Thymus (tissue), 11 donors: ENCODE results near the gene USP17L30. TPM values are rescaled to one million over a fixed set of nuclear protein-coding genes. Genes with fewer than 3 reads are reported as not detected.
"Not testable (repeated sequence)": the region's sequence is repeated elsewhere in the genome, so short reads cannot be mapped to it uniquely, and the experiment has no call there.

ENCODE experiments used
- DNase-seq, 9 donors: peaks; one replicate each; pipeline ENCODE4 v3.0.0-alpha.2; 2013; ENCODE audit warnings: low spot score in 9 of 9, low read depth in 6 of 9, missing footprints in 1 of 9
- H3K27ac ChIP-seq, 2 donors: one replicate each; pipeline ENCODE4 v1.5.1; 2013; ENCODE audit warnings: control low read depth in 1 of 2, low read depth in 1 of 2, low read length in 1 of 2, mild to moderate bottlenecking in 1 of 2, moderate library complexity in 1 of 2
- H3K27me3 ChIP-seq, 2 donors: one replicate each; pipeline ENCODE4 v1.5.1; 2013; ENCODE audit warnings: low read length in 1 of 2; ENCODE audit not compliant: control insufficient read depth in 2 of 2, insufficient read depth in 1 of 2
- H3K36me3 ChIP-seq, 2 donors: one replicate each; pipeline ENCODE4 v1.5.1; 2013; ENCODE audit warnings: low read length in 1 of 2, mild to moderate bottlenecking in 1 of 2, moderate library complexity in 1 of 2; ENCODE audit not compliant: control insufficient read depth in 2 of 2, insufficient read depth in 2 of 2
- H3K4me1 ChIP-seq, 2 donors: one replicate each; pipeline ENCODE4 v1.5.1; 2013; ENCODE audit warnings: low read length in 2 of 2; ENCODE audit not compliant: control insufficient read depth in 2 of 2, insufficient read depth in 2 of 2
- H3K4me3 ChIP-seq, 2 donors: one replicate each; pipeline ENCODE4 v1.5.1; 2013; ENCODE audit warnings: low read length in 2 of 2, control low read depth in 1 of 2, mild to moderate bottlenecking in 1 of 2
- H3K9me3 ChIP-seq, 2 donors: one replicate each; pipeline ENCODE4 v1.5.1; 2013; ENCODE audit warnings: low read length in 1 of 2, mild to moderate bottlenecking in 1 of 2; ENCODE audit not compliant: control insufficient read depth in 2 of 2, insufficient read depth in 1 of 2
- whole genome bisulfite sequencing: extraction: QIAGEN DNeasy Blood & Tissue Kit; methylation state at CpG from one replicate; pipeline ENCODE4 v1.1.7; 2013; 5-methylcytosine and 5-hydroxymethylcytosine counted together
- polyA plus RNA-seq: library from polyadenylated mRNA; stranded (reverse); fragments of 200-250 nt; gene quantifications from one replicate; pipeline ENCODE4 v1.2.3, GENCODE V29; 2013
- total RNA-seq: library from RNA; stranded (reverse); fragments of 120-200 nt; gene quantifications from one replicate; pipeline ENCODE4 v1.2.4, GENCODE V29; 2013
- donor health status: healthy.

USP17L30 gene
- total and polyA plus RNA-seq, 2 donors, result not detected

GRCh38 chr4:9353338-9353737, 9.6 kb upstream of the USP17L30 start, which contains the start of gene USP17L29:
USP17L29 (plus strand) TSS chr4:9353638; CDS start chr4:9353638, 0 bp downstream.
- not testable (repeated sequence) for H3K27me3 ChIP-seq, H3K36me3 ChIP-seq, H3K27ac ChIP-seq, H3K4me3 ChIP-seq, H3K9me3 ChIP-seq, DNase-seq, H3K4me1 ChIP-seq
- WGBS, result no CpG with 5 or more reads among the region's 15 CpGs

GRCh38 chr4:9379881-9380280, 17.0 kb downstream of the USP17L30 start:
- not testable (repeated sequence) for H3K9me3 ChIP-seq, H3K4me1 ChIP-seq, H3K36me3 ChIP-seq, DNase-seq, H3K27ac ChIP-seq, H3K4me3 ChIP-seq, H3K27me3 ChIP-seq
- WGBS, result 51% methylated on average over 1 of the region's 1 CpG

GRCh38 chr4:9381012-9381534, 18.1 kb downstream of the USP17L30 start:
- H3K27ac ChIP-seq, H3K9me3 ChIP-seq, H3K36me3 ChIP-seq, H3K27me3 ChIP-seq, H3K4me1 ChIP-seq: not testable (repeated sequence)
- peak in 5 of 9 donors; percentile 1 to 21 (median 11) for DNase-seq
- WGBS, result 32% methylated on average over 36 of the region's 36 CpGs
- H3K4me3 ChIP-seq, result peak overlapping the region; percentile 17 to 42

DNA sequence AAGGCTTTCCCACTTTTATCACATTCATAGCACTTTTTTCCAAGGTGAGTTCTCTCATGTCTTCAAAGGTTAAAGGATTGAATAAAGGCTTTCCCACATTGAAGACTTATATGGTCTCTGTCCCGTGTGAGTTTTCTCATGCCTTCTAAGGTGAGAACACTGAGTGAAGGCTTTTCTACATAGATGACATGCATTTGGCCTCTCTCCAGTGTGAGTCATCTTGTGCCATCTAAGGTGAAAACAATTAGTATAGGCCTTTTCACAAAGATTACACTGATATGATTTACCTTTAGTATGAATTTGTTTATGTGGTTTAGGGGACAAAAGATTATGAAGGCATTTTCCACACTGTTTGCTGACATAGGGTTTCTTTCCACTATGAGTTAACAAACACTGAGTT, 21.2 kb downstream of the USP17L30 start:
- H3K27ac ChIP-seq, result no peak overlapping the region
- no peaks in the 10 kb centered on the region for H3K4me1 ChIP-seq
- no peak overlapping the region for H3K4me3 ChIP-seq
- no peaks in the 10 kb centered on the region for H3K36me3 ChIP-seq
- WGBS, result 96% methylated on average over 1 of the region's 1 CpG
- no peaks in the 10 kb centered on the region for H3K27me3 ChIP-seq
- H3K9me3 ChIP-seq, result no peaks in the 10 kb centered on the region
- no peak for DNase-seq

- not testable (repeated sequence) for H3K4me3 ChIP-seq, H3K36me3 ChIP-seq, H3K4me1 ChIP-seq, H3K27ac ChIP-seq, H3K27me3 ChIP-seq, DNase-seq, H3K9me3 ChIP-seq
- 21% methylated on average over 2 of the region's 2 CpGs for WGBS
Measured at GRCh38 chr4:9389001-9389400, 26.1 kb downstream of the USP17L30 start.

DNA sequence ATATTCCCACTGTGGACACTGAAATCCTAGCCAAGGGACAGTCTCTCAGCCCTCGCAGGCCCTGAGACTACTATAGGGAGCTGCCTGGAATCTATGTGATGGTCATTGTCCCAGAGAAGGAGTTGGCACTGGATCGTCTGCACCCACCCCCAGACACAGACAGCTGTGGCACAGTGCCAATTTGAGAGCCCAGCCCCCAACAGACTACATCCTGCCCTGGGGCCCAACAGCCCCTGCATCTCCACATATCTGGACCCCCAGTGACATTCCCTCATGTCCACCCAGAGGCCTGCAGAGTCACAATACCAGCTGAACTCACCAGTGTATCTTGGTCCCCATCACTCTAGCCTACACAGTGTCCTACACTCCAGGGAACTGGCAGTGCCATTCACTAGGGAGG, 42.8 kb downstream of the USP17L30 start:
- not testable (repeated sequence) for H3K27me3 ChIP-seq, H3K4me1 ChIP-seq, H3K36me3 ChIP-seq, H3K27ac ChIP-seq, H3K4me3 ChIP-seq, DNase-seq, H3K9me3 ChIP-seq
- WGBS, result 96% methylated on average over 2 of the region's 2 CpGs

DNA sequence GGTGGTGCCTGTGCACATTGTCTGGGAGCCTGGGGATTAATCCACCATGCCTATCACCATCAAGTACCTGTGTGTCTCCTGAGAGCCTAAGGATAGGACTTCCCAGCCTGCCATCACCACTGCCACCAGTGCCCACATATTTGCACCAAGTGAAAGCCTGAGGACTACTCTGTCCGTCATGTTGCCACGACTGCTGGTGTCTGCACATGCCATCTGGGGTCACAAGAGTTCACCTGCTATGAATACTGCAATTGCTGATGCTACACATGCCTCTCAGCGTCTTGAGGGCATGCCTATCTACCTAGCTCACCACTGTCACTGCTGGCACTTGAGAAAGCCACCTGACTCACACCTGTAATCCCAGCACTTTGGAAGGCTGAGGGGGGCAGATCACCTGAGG, 43.6 kb downstream of the USP17L30 start:
- not testable (repeated sequence) for H3K36me3 ChIP-seq, H3K4me1 ChIP-seq, DNase-seq, H3K27ac ChIP-seq, H3K27me3 ChIP-seq, H3K9me3 ChIP-seq, H3K4me3 ChIP-seq
- WGBS, result 89% methylated on average over 3 of the region's 3 CpGs

DNA sequence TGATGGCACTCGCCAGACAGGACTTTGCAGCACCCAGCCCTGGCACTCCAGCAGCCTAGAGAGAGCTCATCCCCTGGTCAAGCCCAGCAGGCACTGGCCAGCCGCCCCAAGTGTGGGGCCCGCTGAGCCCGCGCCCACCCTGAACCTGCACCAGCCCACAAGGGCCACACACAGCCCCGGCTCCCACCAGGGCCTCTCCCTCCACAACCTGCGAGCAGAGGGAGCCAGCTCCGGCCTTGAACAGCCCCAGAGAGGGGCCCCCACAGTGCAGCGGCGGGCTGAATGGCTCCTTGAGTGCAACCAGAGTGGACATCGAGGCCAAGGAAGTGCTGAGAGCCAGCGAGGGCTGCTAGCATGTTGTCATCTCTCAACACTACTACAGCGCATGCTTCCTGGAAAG, 46.9 kb downstream of the USP17L30 start:
- 95% methylated on average over 13 of the region's 13 CpGs for WGBS
- Histone ChIP-seq H3K4me3 (no peak overlapping the region), H3K9me3 (no peaks in the 10 kb centered on the region), H3K27me3 (no peaks in the 10 kb centered on the region), H3K36me3 (no peaks in the 10 kb centered on the region), H3K27ac (no peak overlapping the region), H3K4me1 (no peaks in the 10 kb centered on the region)
- DNase-seq, result no peak
